IMR-90 (cell line): ENCODE data around the gene NFKBIE. TPM values are rescaled to one million over a fixed set of nuclear protein-coding genes. Genes with fewer than 3 reads are reported as not detected.
A peak's percentile ranks its signal among the peaks of the same experiment; 100 is the strongest.

ENCODE experiments used
- ATAC-seq: fragments of 200-7000 bp; cut with Tn5 transposase; 2 replicates; pipeline ENCODE4 v1.9.1; 2020; ENCODE audit warnings: low read depth, mild to moderate bottlenecking, moderate library complexity
- BruUV-seq: library from RNA; stranded (reverse); fragments of 400-500 nt; replicated peaks from 2 replicates; lab custom pipeline; 2021; lab: Mats Ljungman, UMichigan
- CTCF ChIA-PET: fragments of 300-600 bp; formaldehyde crosslinking; extraction: SDS; loops from one replicate; lab custom pipeline; 2021; ENCODE audit warnings: antibody characterized with exemption; lab: Yijun Ruan, JAX
- POLR2A ChIA-PET: fragments of 300-600 bp; sonication (Branson Sonifier 250); formaldehyde crosslinking; loops from one replicate; lab custom pipeline; 2022; ENCODE audit warnings: antibody characterized with exemption; ENCODE audit not compliant: unreplicated experiment; lab: Charles Lee
- DNase-seq: peaks from one replicate; pipeline ENCODE4 v3.0.0; 2013
- H2AFZ ChIP-seq: replicated peaks from 2 replicates; pipeline ENCODE3; 2013; ENCODE audit warnings: low read length, mild to moderate bottlenecking; ENCODE audit not compliant: poor library complexity
- H2AK5ac ChIP-seq: 2 replicates; pipeline ENCODE4 v1.6.1; 2013; ENCODE audit warnings: low read depth, low read length, inconsistent platforms
- H2AK9ac ChIP-seq: replicated peaks from 2 replicates; pipeline ENCODE3; 2013; ENCODE audit warnings: mild to moderate bottlenecking, low read depth, low read length, moderate library complexity; ENCODE audit not compliant: poor library complexity
- H2BK120ac ChIP-seq: 2 replicates; pipeline ENCODE4 v1.6.1; 2013; ENCODE audit warnings: low read depth, low read length, inconsistent platforms
- H2BK15ac ChIP-seq: 3 replicates; pipeline ENCODE4 v1.6.1; 2013; ENCODE audit warnings: low read depth, low read length, inconsistent platforms
- H2BK20ac ChIP-seq: 2 replicates; pipeline ENCODE4 v1.6.1; 2013; ENCODE audit warnings: low read depth, mild to moderate bottlenecking, inconsistent platforms, low read length, moderate library complexity
- H2BK5ac ChIP-seq: 2 replicates; pipeline ENCODE4 v1.6.1; 2013; ENCODE audit warnings: mild to moderate bottlenecking, low read depth, low read length, inconsistent platforms; ENCODE audit not compliant: poor library complexity, severe bottlenecking
- H3K14ac ChIP-seq: replicated peaks from 2 replicates; pipeline ENCODE4 v1.6.1; 2013; ENCODE audit warnings: low read depth, low read length, inconsistent platforms
- H3K18ac ChIP-seq: 2 replicates; pipeline ENCODE4 v1.6.1; 2013; ENCODE audit warnings: low read depth, low read length, control low read depth
- H3K23ac ChIP-seq: 2 replicates; pipeline ENCODE4 v1.6.1; 2013; ENCODE audit warnings: low read depth, low read length, inconsistent platforms
- H3K27ac ChIP-seq: 2 replicates; pipeline ENCODE4 v1.5.1; 2013; ENCODE audit warnings: mild to moderate bottlenecking, control low read depth, low read length; ENCODE audit not compliant: insufficient read depth
- H3K27me3 ChIP-seq: 2 replicates; pipeline ENCODE4 v1.6.1; 2013; ENCODE audit warnings: low read length; ENCODE audit not compliant: control insufficient read depth, insufficient read depth
- H3K36me3 ChIP-seq: 2 replicates; pipeline ENCODE4 v1.6.1; 2013; ENCODE audit warnings: low read length, mixed read lengths; ENCODE audit not compliant: control insufficient read depth, insufficient read depth
- H3K4ac ChIP-seq: 2 replicates; pipeline ENCODE4 v1.6.1; 2013; ENCODE audit warnings: low read depth, low read length, inconsistent platforms
- H3K4me1 ChIP-seq: 2 replicates; pipeline ENCODE4 v1.6.1; 2013; ENCODE audit warnings: low read length, mixed read lengths; ENCODE audit not compliant: control insufficient read depth, insufficient read depth
- H3K4me2 ChIP-seq: 2 replicates; pipeline ENCODE4 v1.6.1; 2013; ENCODE audit warnings: low read depth, mild to moderate bottlenecking, control low read depth, low read length, moderate library complexity
- H3K4me3 ChIP-seq: 2 replicates; pipeline ENCODE4 v1.5.1; 2013; ENCODE audit warnings: low read depth, mild to moderate bottlenecking, control low read depth, low read length, moderate library complexity; ENCODE audit not compliant: insufficient read depth
- H3K56ac ChIP-seq: 2 replicates; pipeline ENCODE4 v1.6.1; 2013; ENCODE audit warnings: low read length, inconsistent platforms; ENCODE audit not compliant: insufficient read depth; ENCODE audit errors: extremely low read depth
- H3K79me1 ChIP-seq, 2 experiments: 2 replicates each; pipeline ENCODE4 v1.6.1; 2013; ENCODE audit warnings: low read length in 2 of 2, inconsistent platforms in 1 of 2, low read depth in 1 of 2
- H3K9ac ChIP-seq: 2 replicates; pipeline ENCODE4 v1.6.1; 2013; ENCODE audit warnings: low read depth, low read length, control low read depth
- H3K9me1 ChIP-seq: 2 replicates; pipeline ENCODE4 v1.6.1; 2013; ENCODE audit warnings: low read length, inconsistent platforms; ENCODE audit not compliant: insufficient read depth
- H3K9me3 ChIP-seq: 2 replicates; pipeline ENCODE4 v1.6.1; 2013; ENCODE audit warnings: low read length; ENCODE audit not compliant: control insufficient read depth, insufficient read depth
- H4K20me1 ChIP-seq: 2 replicates; pipeline ENCODE4 v1.6.1; 2013; ENCODE audit warnings: low read length, inconsistent platforms; ENCODE audit not compliant: insufficient read depth
- H4K5ac ChIP-seq: 2 replicates; pipeline ENCODE4 v1.6.1; 2013; ENCODE audit warnings: mild to moderate bottlenecking, low read depth, low read length, control low read depth
- H4K8ac ChIP-seq, 2 experiments: 2 replicates each; pipeline ENCODE4 v1.6.1; 2013; ENCODE audit warnings: low read depth in 2 of 2, low read length in 2 of 2, control low read depth in 1 of 2, inconsistent platforms in 1 of 2
- H4K91ac ChIP-seq: 2 replicates; pipeline ENCODE4 v1.6.1; 2013; ENCODE audit warnings: low read depth, low read length, inconsistent platforms; ENCODE audit not compliant: insufficient read depth
- BHLHE40 ChIP-seq: fragments of 150-350 bp; IDR thresholded peaks from 2 replicates; pipeline ENCODE4 v1.6.1; 2016; ENCODE audit warnings: mild to moderate bottlenecking, low read depth, low read length
- CEBPB ChIP-seq: IDR thresholded peaks from 2 replicates; pipeline ENCODE4 v1.6.1; 2012; ENCODE audit warnings: low read depth, low read length, improper control_type of control experiment
- CHD1 ChIP-seq: IDR thresholded peaks from 2 replicates; pipeline ENCODE4 v1.6.1; 2012; ENCODE audit warnings: low read depth, low read length, improper control_type of control experiment
- CTCF ChIP-seq: conservative IDR thresholded peaks from 2 replicates; pipeline ENCODE4 v1.5.1; 2012; ENCODE audit warnings: mild to moderate bottlenecking, low read depth, low read length, improper control_type of control experiment
- ELK1 ChIP-seq: fragments of 150-350 bp; IDR thresholded peaks from 2 replicates; pipeline ENCODE4 v1.6.1; 2016; ENCODE audit warnings: low read depth, mild to moderate bottlenecking, low read length, moderate library complexity, borderline replicate concordance
- FOS ChIP-seq: fragments of 150-350 bp; IDR thresholded peaks from 2 replicates; pipeline ENCODE4 v1.6.1; 2016; ENCODE audit warnings: low read depth, low read length
- MAFK ChIP-seq: IDR thresholded peaks from 2 replicates; pipeline ENCODE4 v1.6.1; 2012; ENCODE audit warnings: low read depth, low read length, improper control_type of control experiment
- MXI1 ChIP-seq: IDR thresholded peaks from 2 replicates; pipeline ENCODE4 v1.6.1; 2012; ENCODE audit warnings: low read depth, mild to moderate bottlenecking, low read length, moderate library complexity, borderline replicate concordance
- NFE2L2 ChIP-seq: fragments of 150-350 bp; IDR thresholded peaks from 2 replicates; pipeline ENCODE4 v1.6.1; 2016; ENCODE audit warnings: low read depth, mild to moderate bottlenecking, low read length
- POLR2A ChIP-seq: IDR thresholded peaks from 2 replicates; pipeline ENCODE4 v1.6.1; 2012; ENCODE audit warnings: mild to moderate bottlenecking, low read depth, low read length
- RCOR1 ChIP-seq: IDR thresholded peaks from 2 replicates; pipeline ENCODE4 v1.6.1; 2012; ENCODE audit warnings: mild to moderate bottlenecking, low read length, improper control_type of control experiment; ENCODE audit not compliant: insufficient replicate concordance
- RFX5 ChIP-seq: IDR thresholded peaks from 2 replicates; pipeline ENCODE4 v1.8.0; 2012; ENCODE audit warnings: low read depth, mild to moderate bottlenecking, low read length, moderate library complexity
- SMC3 ChIP-seq: fragments of 150-350 bp; IDR thresholded peaks from 2 replicates; pipeline ENCODE4 v1.6.1; 2016; ENCODE audit warnings: low read depth, mild to moderate bottlenecking, antibody characterized with exemption, low read length, moderate library complexity
- WGBS, 2 experiments: methylation state at CpG; one replicate each; pipeline versions ENCODE4 v1.1.5 to v1.1.7; 2013; ENCODE audit warnings: missing lambda C conversion rate in 2 of 2; ENCODE audit not compliant: insufficient read length in 1 of 2; ENCODE audit errors: extremely low coverage in 2 of 2; 5-methylcytosine and 5-hydroxymethylcytosine counted together
- dilution Hi-C: fragments of 300-500 bp; cut with HindIII; formaldehyde crosslinking; loops from one replicate; pipeline ENCODE4 v1.14.3; 2018; ENCODE audit warnings: low sequenced_read_pairs; ENCODE audit not compliant: unreplicated experiment
- in situ Hi-C: fragments of 300-500 bp; cut with MboI; formaldehyde crosslinking; loops from 3 replicates; pipeline ENCODE4 v1.14.3; 2019; ENCODE audit warnings: low sequenced_read_pairs, inconsistent platforms, mixed read lengths
- intact Hi-C: fragments of 100-400 bp; cut with micrococcal nuclease; formaldehyde crosslinking; loops from 2 replicates; pipeline ENCODE4 v1.10.0; 2022
- polyA plus RNA-seq, 3 experiments: library from polyadenylated mRNA; depleted of rRNA; stranded (reverse); fragments of >200 nt; gene quantifications; 2 replicates each; pipeline ENCODE4 v1.2.3, GENCODE V29; 2012; ENCODE audit warnings: low replicate concordance in 1 of 3
- total RNA-seq: library from RNA; depleted of rRNA; stranded (reverse); fragments of >200 nt; gene quantifications from 2 replicates; pipeline ENCODE4 v1.2.3, GENCODE V29; 2012
- TF ChIP-seq, protein P1 (sequence below): fragments of 150-350 bp; IDR thresholded peaks from 2 replicates; pipeline ENCODE4 v1.6.1; 2017; ENCODE audit warnings: mild to moderate bottlenecking, antibody characterized with exemption, low read length, low read depth

NFKBIE gene
- total and polyA plus RNA-seq, 2 of the 4 experiments (the other 2 are of a cell fraction) = 7.9 to 13.0 TPM

GRCh38 chr6:44245912-44246662 is 19.3 kb downstream of the NFKBIE start:
- H3K9me3 ChIP-seq = no peaks in the 10 kb centered on the region
- peak overlapping the region; percentile 59 for H3K27ac ChIP-seq
- DNase-seq = peak; percentile 81
- H3K56ac ChIP-seq = 0 out of 2 replicates have a peak overlapping the region, but pooled peaks have one; percentile 40
- H4K20me1 ChIP-seq = peaks cover 42% of the 10 kb centered on the region
- peak overlapping the region; percentile 100 for H2AFZ ChIP-seq
- peak overlapping the region; percentile 71 for H2AK5ac ChIP-seq
- ATAC-seq = peak; percentile 83
- ChIA-PET CTCF (interaction anchor here (0.6 to 1.2 kb wide), 4 partner anchors 9 to 74 kb away, joined by 3 to 6 read pairs (median 4); no protein-coding TSS in a partner anchor), POLR2A (interaction anchor here (0.5 to 3.0 kb wide), 4 partner anchors 9 to 11 kb away, joined by 4 to 27 read pairs (median 9); partner anchors contain the start of gene SLC35B2)
- BruUV-seq = no TSS peak
- H3K9ac ChIP-seq = peak overlapping the region; percentile 52
- H3K23ac ChIP-seq = peak overlapping the region; percentile 87
- H3K4ac ChIP-seq = peak overlapping the region; percentile 86
- peaks cover 9 to 47% of the 10 kb centered on the region in 2 experiments for H3K79me1 ChIP-seq
- dilution Hi-C loops (no loop called here), in situ Hi-C loops (no loop called here), intact Hi-C loops (no loop called here)
- H4K5ac ChIP-seq = peak overlapping the region; percentile 69
- H2BK15ac ChIP-seq = peak overlapping the region; percentile 37; the same call in 2 of the 3 replicates
- H3K4me1 ChIP-seq = peaks cover 5% of the 10 kb centered on the region
- peak overlapping the region; percentile 85 for H3K4me3 ChIP-seq
- H2BK5ac ChIP-seq = peak overlapping the region; percentile 78
- peak overlapping the region; percentile 89 for H3K4me2 ChIP-seq
- H3K18ac ChIP-seq = peak overlapping the region; percentile 63
- no peaks in the 10 kb centered on the region for H3K27me3 ChIP-seq
- 0 out of 2 replicates have a peak overlapping the region, but pooled peaks have one; percentile 3 for H2BK20ac ChIP-seq
- H2AK9ac ChIP-seq = peak overlapping the region; percentile 100
- H3K9me1 ChIP-seq = peaks cover 18% of the 10 kb centered on the region
- peak overlapping the region; percentile 60 to 87 for H4K8ac ChIP-seq
- peak overlapping the region; percentile 75 for H2BK120ac ChIP-seq
- peak overlapping the region; percentile 87 for H3K14ac ChIP-seq
- peak overlapping the region; percentile 75 for H4K91ac ChIP-seq
- WGBS, 2 experiments = no CpG with 5 or more reads among the region's 62 CpGs
- H3K36me3 ChIP-seq = peaks cover 20% of the 10 kb centered on the region
- TF ChIP-seq RCOR1 = no peak
- no peak for TF ChIP-seq ELK1
- no peak for TF ChIP-seq NFE2L2
- TF ChIP-seq, protein P1, sequence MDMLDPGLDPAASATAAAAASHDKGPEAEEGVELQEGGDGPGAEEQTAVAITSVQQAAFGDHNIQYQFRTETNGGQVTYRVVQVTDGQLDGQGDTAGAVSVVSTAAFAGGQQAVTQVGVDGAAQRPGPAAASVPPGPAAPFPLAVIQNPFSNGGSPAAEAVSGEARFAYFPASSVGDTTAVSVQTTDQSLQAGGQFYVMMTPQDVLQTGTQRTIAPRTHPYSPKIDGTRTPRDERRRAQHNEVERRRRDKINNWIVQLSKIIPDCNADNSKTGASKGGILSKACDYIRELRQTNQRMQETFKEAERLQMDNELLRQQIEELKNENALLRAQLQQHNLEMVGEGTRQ = no peak
- TF ChIP-seq SMC3 = no peak
- no peak for TF ChIP-seq FOS
- no peak; the same call in 1 of the 2 replicates for TF ChIP-seq MXI1
- TF ChIP-seq MAFK = no peak
- TF ChIP-seq CTCF = peak; percentile 26
- TF ChIP-seq CEBPB = no peak
- TF ChIP-seq RFX5 = no peak
- TF ChIP-seq BHLHE40 = peak; percentile 4; the same call in 1 of the 2 replicates
- TF ChIP-seq CHD1 = no peak
- TF ChIP-seq POLR2A = no peak
